ENCODE measurements around the gene GAS5.
A peak's percentile ranks its signal among the peaks of the same experiment; 100 is the strongest.
"Not testable (repeated sequence)": the region's sequence is repeated elsewhere in the genome, so short reads cannot be mapped to it uniquely, and the experiment has no call there.

GAS5 gene

GRCh38 chr1:173867753-173868265 is at the start of gene GAS5:
Gene GAS5 (minus strand): TSS chr1:173867989.
- DNase-seq (ENCODE audit: low spot score): peak; percentile 98

GRCh38 chr1:173917149-173917548 is 49.4 kb upstream of the GAS5 start, which contains the start of gene SERPINC1:
Gene SERPINC1 (minus strand): TSS chr1:173917327. CDS start chr1:173917259, 68 bp downstream.
- DNase-seq (ENCODE audit: low spot score): no peak

DNA sequence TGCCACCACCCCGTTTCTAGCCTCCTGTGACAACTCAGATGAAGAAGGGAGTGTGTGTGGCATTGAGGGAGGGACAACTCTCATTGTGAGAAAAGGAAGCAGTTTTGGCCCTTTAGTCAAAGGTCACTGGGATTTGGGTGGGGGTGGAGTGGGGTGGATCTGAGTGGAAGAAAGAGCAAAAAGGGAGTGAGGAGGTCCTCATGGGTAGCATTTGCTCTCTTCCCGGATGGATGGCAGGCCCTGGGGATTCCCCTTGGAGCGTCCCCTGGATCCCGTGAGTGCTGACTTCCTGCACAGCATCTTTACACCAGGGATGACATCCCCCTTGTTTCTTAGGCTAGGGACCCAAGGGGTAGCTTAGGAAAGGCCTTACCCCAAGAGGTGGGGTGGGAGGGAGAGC is 48.9 kb upstream of the GAS5 start:
- DNase-seq (ENCODE audit: low spot score): no peak

DNA sequence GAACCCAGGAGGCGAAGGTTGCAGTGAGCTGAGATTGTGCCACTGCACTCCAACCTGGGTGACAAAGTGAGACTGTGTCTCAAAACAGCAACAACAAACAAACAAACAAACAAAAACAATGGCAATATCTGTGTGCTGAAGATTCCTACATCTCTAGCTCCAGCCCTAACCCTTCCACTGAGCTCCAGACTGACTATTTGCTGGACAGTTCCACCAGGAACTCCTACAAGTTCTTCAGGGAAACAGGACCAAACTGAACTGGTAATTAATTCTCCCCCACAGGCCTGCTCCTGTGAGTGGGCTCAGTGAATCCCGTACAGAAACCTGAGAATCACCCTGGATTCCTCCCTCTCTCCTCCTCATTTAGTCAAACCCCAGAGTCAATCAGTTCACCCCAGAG is 47.8 kb upstream of the GAS5 start:
- DNase-seq (ENCODE audit: low spot score): no peak

GRCh38 chr1:173914366-173914871 is 46.6 kb upstream of the GAS5 start:
- peak; percentile 27 for DNase-seq (ENCODE audit: low spot score)

- DNase-seq (ENCODE audit: low spot score): no peak
These were observed 45.3 kb upstream of the GAS5 start for GRCh38 chr1:173913111-173913510.

- DNase-seq (ENCODE audit: low spot score): no peak
These were observed 36.2 kb upstream of the GAS5 start for GRCh38 chr1:173903827-173904531.

DNA sequence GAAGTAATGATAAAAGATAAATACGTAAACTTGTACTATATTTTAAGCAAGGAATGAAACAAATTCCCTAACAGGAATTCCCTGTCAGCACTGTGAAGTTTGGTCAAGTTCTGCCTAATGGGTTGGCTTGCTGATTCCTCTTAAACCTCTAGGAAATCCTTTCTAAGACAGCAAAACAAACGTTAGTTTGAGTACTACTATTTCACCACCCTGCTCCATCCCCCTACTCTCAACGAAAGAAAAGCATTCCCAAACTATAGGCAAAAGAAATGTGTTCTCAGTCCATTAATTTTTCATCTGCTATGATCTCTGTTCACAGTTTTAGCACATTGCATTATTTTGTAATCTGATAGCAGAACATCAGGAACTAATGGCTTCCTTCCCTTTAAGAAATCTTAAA is 33.2 kb upstream of the GAS5 start:
- no peak for DNase-seq (ENCODE audit: low spot score)

DNA sequence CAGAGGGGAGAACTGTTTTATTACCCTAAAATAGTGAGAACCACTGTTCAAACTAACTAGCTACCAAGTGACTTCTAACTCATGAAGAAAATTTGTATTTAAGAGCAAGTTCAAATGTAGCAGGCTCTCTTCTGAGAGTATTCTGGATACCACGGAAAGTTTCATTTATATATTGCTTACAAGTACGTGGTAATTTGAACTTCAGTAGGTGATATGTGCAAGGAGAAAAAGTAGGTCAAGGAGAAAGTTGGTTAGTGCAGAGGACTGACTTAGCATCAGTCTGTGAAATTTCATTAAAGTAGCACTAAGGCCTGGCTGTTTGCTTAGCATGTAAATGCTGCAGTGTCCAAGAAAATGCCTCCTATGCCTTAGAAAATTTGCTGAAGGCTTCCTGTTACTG is 32.6 kb upstream of the GAS5 start:
- no peak for DNase-seq (ENCODE audit: low spot score)

DNA sequence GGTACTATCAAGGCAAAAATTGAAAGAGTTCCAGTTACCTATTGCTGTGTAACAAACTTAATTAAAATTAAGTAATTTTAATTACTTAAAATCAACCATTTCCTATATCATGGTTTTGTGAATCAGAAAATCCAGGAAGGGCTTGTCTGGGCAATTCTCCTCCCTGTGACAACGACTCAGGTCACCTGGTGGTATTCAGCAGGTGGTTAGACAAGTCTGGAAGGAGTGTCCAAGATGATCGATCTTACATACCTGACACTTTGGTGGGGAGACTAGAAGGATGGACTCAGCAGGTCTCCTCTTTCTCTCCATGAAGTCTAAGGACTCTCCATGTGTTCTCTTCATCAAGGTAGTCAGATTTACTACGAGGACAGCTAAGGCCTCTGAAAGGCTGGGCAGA is 26.4 kb upstream of the GAS5 start:
- DNase-seq (ENCODE audit: low spot score): no peak

GRCh38 chr1:173893611-173894010 is 25.8 kb upstream of the GAS5 start:
- no peak for DNase-seq (ENCODE audit: low spot score)

GRCh38 chr1:173889885-173890284 is 22.1 kb upstream of the GAS5 start:
- DNase-seq (ENCODE audit: low spot score): no peak

- DNase-seq (ENCODE audit: low spot score): no peak
These were observed 21.0 kb upstream of the GAS5 start for GRCh38 chr1:173888749-173889148.

GRCh38 chr1:173887627-173888026 is 19.8 kb upstream of the GAS5 start:
- no peak for DNase-seq (ENCODE audit: low spot score)

DNA sequence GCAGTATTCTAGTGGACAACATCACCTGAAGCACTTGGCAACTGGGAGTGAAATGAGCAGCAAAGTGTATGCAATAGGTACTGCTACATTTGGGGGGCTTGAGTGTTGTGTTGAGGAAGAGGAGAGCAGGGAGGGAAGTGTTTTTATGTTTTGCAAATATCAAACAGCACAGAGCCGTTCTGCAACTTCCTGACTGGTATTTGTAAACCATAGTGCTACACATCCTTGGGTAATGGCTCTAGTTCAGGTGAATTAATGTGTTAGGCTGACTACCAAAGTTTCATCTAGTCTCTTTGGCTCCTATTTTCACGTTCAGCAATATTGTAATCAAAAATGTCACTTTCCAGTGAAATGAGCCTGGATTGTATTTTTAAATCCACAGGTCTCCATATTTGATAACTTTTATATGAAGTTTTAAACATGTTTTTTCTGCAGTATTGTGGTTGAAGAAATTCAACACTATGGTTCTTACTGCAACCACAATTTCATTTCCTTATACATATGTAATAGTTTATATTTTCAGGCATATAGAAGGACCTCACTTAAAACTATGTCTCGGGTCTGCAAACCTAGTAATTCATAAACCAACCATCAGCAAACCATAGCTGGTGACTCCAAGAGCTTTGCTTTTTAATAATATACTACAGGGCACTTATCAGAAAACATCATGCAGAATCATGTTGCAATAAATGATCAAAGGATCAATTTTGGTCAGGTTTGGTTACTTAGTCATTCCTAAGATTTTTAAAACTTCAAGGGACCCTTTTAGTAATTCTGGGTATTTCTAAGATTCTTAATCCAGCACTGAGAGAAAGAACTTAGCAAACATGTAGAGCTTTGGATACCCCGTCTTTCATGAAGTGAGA is 19.2 kb upstream of the GAS5 start:
- DNase-seq (ENCODE audit: low spot score): no peak

- DNase-seq (ENCODE audit: low spot score): no peak
These were observed 16.9 kb upstream of the GAS5 start for GRCh38 chr1:173884701-173885100.

DNA sequence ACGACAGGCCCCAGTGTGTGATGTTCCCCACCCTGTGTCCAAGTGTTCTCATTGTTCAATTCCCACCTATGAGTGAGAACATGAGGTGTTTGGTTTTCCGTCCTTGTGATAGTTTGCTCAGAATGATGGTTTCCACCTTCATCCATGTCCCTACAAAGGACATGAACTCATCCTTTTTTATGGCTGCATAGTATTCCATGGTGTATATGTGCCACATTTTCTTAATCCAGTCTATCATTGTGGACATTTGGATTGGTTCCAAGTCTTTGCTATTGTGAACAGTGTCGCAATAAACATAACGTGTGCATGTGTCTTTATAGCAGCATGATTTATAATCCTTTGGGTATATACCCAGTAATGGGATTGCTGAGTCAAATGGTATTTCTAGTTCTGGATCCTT is 13.3 kb upstream of the GAS5 start:
- DNase-seq (ENCODE audit: low spot score): not testable (repeated sequence)

DNA sequence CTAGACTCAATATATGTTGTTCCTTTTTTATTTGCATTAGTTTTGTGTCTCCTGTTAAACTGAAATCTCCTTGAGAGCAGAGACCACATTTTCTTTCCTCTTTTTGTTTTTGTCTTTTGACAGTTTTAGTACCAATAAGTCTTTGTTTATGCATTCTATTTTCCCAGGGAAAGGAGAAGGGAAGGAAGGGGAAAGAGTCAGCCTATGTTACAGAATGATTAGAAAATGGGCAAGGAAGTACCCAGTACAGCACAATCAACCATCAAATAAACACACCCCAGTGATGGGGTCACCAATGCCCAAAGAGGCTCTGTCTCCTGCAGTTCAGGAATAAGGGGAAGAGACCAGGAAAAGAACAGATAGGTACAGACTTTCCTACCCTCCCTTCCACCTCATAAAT is 10.5 kb upstream of the GAS5 start:
- DNase-seq (ENCODE audit: low spot score): no peak

- DNase-seq (ENCODE audit: low spot score): no peak
These were observed 8.9 kb upstream of the GAS5 start for GRCh38 chr1:173876732-173877131.

DNA sequence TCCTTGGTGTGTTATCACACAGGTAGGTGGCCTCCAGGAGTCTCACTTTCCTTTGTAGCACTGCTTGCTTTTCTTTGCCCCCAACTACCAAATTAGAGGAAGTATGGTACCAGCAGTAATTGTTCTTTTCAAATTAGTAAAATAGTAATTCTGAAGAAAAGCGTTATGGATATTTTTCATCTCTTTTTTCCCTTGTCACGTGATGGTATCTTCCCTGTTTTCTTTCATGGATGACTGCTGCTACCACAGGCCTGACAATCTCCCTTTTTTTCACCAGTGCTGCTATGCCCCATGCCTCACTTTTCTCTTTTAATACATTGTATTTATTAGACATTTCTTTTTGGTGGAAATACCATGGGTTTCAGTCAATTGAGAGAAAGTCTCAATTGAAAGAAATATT is 3.7 kb upstream of the GAS5 start:
- DNase-seq (ENCODE audit: low spot score): no peak

DNA sequence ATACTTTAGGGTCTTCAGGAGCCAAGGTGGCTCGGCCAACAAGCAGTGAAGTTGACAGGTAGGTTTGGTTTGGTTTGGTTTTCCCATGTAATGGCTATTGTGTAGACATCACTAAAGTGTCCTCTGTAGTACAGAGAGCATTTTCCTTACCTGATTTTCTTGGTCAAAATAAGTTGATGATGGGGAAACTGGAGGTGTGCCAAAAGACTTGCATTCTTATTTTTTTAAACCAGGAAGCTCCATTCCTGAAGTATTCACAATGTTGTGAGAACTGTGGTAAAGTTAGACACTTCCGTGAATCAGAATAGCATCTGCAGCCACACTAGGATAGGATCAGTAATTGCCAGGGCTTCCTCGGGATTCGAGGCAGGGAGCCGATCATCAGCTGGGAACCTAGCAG is 3.3 kb upstream of the GAS5 start:
- no peak for DNase-seq (ENCODE audit: low spot score)

GRCh38 chr1:173870252-173871075 is 2.7 kb upstream of the GAS5 start:
- no peak for DNase-seq (ENCODE audit: low spot score)

All from GM03348 (cell line).